A673 (cell line): ENCODE measurements around the gene PFDN2.

Experiments
- CTCF ChIP-seq: fragments of 300-800, 200-600 bp; sonication (generic); conservative IDR thresholded peaks from 2 replicates; pipeline ENCODE4 v1.5.1; 2017; ENCODE audit warnings: low read depth, mild to moderate bottlenecking, antibody characterized with exemption, low read length, moderate library complexity, mixed read lengths
- EZH2 ChIP-seq: fragments of 200-600 bp; sonication (generic); IDR thresholded peaks from 2 replicates; pipeline ENCODE4 v1.6.1; 2017; ENCODE audit warnings: borderline replicate concordance, low read depth, mild to moderate bottlenecking, mixed read lengths, antibody characterized with exemption, low read length; ENCODE audit not compliant: poor library complexity, severe bottlenecking

DNA sequence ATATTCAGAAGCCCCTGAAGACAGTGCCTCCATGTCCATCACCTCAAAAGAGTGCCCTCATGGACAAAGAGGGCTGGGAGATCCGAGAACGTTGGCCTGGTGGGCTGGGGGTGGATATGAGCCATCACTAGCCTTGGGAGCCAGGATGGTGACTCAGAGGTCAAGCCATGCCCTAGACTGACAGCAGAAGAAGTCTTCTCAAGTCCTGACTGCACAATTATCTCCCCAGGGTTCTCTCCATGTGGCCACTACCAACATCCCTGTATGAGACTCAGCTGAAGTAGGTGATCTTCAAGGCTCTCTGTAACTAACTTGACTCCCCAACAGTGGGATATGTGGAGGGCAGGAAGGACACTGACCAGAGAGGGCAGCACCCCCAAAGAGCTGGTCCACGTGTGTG is 64.9 kb downstream of the PFDN2 start:
- no peak for TF ChIP-seq CTCF
- no peak for TF ChIP-seq EZH2
